Activated CD8-positive, alpha-beta memory T cell treated with anti-CD3 and anti-CD28 coated beads for 4 hours (primary cell): ENCODE results near the gene NEK6.

ENCODE experiments used
- DNase-seq, 2 donors: peaks; one replicate each; pipeline ENCODE4 v3.0.0-alpha.2; 2020; ENCODE audit warnings: low read depth in 2 of 2

NEK6 gene

DNA sequence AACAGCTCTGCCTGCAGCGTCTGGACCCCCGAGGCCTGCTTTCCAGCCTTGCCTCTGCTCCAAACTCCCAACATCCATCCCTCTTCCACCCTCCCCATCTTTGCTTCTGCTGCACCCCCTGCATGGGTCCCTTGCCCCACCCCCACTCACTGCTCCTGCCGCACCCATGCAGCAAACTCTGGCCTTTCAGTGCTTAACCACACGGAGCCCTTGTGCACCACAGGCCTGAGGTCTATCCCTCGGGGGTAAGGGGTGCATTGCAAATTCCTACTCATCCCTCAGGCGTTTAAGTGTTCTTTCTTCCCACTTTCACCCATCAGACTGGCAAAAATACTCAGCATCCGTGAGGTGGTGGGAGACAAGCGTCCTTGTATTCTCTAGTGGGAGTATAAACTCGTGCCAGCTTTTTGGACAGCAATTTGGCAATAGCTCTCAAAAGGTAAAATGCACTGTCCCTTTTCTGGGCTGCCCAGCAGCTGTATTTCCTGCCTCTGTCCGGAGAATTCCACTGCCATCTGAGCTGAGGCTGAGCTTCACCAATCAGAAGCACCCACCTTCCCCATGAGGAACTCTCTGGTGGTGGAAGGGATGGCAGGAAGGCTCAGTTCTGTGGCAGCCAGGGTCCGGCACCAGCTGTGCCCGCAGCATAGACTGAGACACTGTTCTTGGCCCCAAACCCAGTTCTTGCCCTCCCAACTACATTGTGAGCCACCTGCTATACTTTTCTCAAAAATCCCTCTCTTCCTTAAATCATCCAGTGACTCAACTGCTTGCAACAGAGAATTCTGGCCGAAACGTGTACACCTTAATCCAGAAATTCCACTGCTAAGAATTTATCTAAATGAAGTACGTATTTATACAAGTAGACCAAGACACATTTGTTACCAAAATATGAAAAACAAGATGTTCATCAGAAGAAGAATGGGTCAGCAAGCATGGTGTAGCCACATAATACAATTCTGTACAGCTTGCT, 142.5 kb downstream of the NEK6 start:
- DNase-seq: no peak
